GM12878 (cell line): ENCODE data around the gene TRAPPC12. TPM values are rescaled to one million over a fixed set of nuclear protein-coding genes. Genes with fewer than 3 reads are reported as not detected.

ENCODE experiments used
- ATAC-seq: fragments of 200-7000 bp; cut with Tn5 transposase; 3 replicates; pipeline ENCODE4 v1.9.1; 2020; ENCODE audit warnings: mild to moderate bottlenecking, moderate library complexity
- BruUV-seq: library from RNA; stranded (reverse); fragments of 400-500 nt; replicated peaks from 2 replicates; lab custom pipeline; 2021; lab: Mats Ljungman, UMichigan
- CTCF ChIA-PET: fragments of 300-600 bp; sonication (Branson Sonifier 250); formaldehyde crosslinking; extraction: SDS; loops from one replicate; lab custom pipeline; 2021; ENCODE audit warnings: inconsistent platforms; lab: Yijun Ruan, JAX
- POLR2A ChIA-PET: fragments of 350-600 bp; formaldehyde crosslinking; extraction: SDS; loops from one replicate; lab custom pipeline; 2021; ENCODE audit warnings: inconsistent platforms; lab: Charles Lee
- RAD21 ChIA-PET: fragments of 300-600 bp; sonication (Branson Sonifier 250); formaldehyde crosslinking; loops from one replicate; lab custom pipeline; 2023; ENCODE audit warnings: antibody characterized with exemption; ENCODE audit not compliant: unreplicated experiment; lab: Charles Lee
- SMC1A ChIA-PET: fragments of 300-600 bp; sonication (Branson Sonifier 250); formaldehyde crosslinking; loops from one replicate; lab custom pipeline; 2023; ENCODE audit not compliant: unreplicated experiment, uncharacterized antibody; lab: Charles Lee
- DNase-seq: peaks from one replicate; pipeline ENCODE4 v3.0.0-alpha.2; 2011; ENCODE audit warnings: low read depth, low spot score
- FAIRE-seq: peaks from 3 replicates; lab custom pipeline; 2011; peaks lifted over from hg19 to GRCh38; lab: Jason Lieb, UNC
- H2AFZ ChIP-seq: 2 replicates; pipeline ENCODE4 v1.6.0; 2011; ENCODE audit warnings: low read depth, low read length, control low read depth; ENCODE audit not compliant: control insufficient read depth
- H3K27ac ChIP-seq: 2 replicates; pipeline ENCODE4 v1.5.1; 2011; ENCODE audit warnings: control low read depth; ENCODE audit not compliant: control insufficient read depth, insufficient read depth
- H3K27me3 ChIP-seq, 2 experiments: replicated peaks in 1 of 2; 2 replicates each; pipeline versions ENCODE4 v1.6.0 to v1.6.1; 2011; ENCODE audit warnings: low read length in 1 of 2; ENCODE audit not compliant: control insufficient read depth in 2 of 2, insufficient read depth in 2 of 2
- H3K36me3 ChIP-seq, 2 experiments: 2 replicates each; pipeline ENCODE4 v1.5.1; 2011; ENCODE audit warnings: low read length in 1 of 2; ENCODE audit not compliant: control insufficient read depth in 2 of 2, insufficient read depth in 2 of 2
- H3K4me1 ChIP-seq: 2 replicates; pipeline ENCODE4 v1.6.1; 2011; ENCODE audit warnings: mild to moderate bottlenecking, low read length, moderate library complexity, mixed read lengths; ENCODE audit not compliant: control insufficient read depth, insufficient read depth
- H3K4me2 ChIP-seq: 2 replicates; pipeline ENCODE4 v1.6.0; 2011; ENCODE audit warnings: control low read depth; ENCODE audit not compliant: control insufficient read depth, insufficient read depth
- H3K4me3 ChIP-seq: fragments of 200-600 bp; sonication (generic); 2 replicates; pipeline ENCODE4 v1.5.1; 2016
- H3K79me2 ChIP-seq: 2 replicates; pipeline ENCODE4 v1.6.0; 2011; ENCODE audit warnings: low read length; ENCODE audit not compliant: control insufficient read depth, insufficient read depth
- H3K9ac ChIP-seq: 2 replicates; pipeline ENCODE4 v1.8.0; 2011; ENCODE audit warnings: low read length, control low read depth, mixed read lengths; ENCODE audit not compliant: control insufficient read depth, insufficient read depth
- H3K9me3 ChIP-seq: replicated peaks from 3 replicates; pipeline ENCODE4 v1.5.1; 2011; ENCODE audit warnings: mild to moderate bottlenecking, low read length; ENCODE audit not compliant: control insufficient read depth, insufficient read depth
- H4K20me1 ChIP-seq: 2 replicates; pipeline ENCODE4 v1.6.0; 2011; ENCODE audit not compliant: control insufficient read depth, insufficient read depth
- ATF2 ChIP-seq: IDR thresholded peaks from 2 replicates; pipeline ENCODE4 v1.6.1; 2012; ENCODE audit warnings: low read length, inconsistent platforms
- CBFB ChIP-seq: IDR thresholded peaks from 2 replicates; pipeline ENCODE4 v1.6.1; 2016; ENCODE audit warnings: antibody characterized with exemption, low read depth
- EZH2 ChIP-seq: IDR thresholded peaks from 2 replicates; pipeline ENCODE4 v1.6.1; 2012; ENCODE audit warnings: low read depth, mild to moderate bottlenecking, control low read depth, inconsistent platforms, low read length, borderline replicate concordance; ENCODE audit not compliant: control insufficient read depth
- LARP7 ChIP-seq: fragments of 450-650 bp; IDR thresholded peaks from 2 replicates; pipeline ENCODE4 v1.6.1; 2017; ENCODE audit warnings: mild to moderate bottlenecking
- MTA2 ChIP-seq: fragments of 450-650 bp; IDR thresholded peaks from 2 replicates; pipeline ENCODE4 v1.6.1; 2016; ENCODE audit warnings: low read depth, mild to moderate bottlenecking, moderate library complexity
- NFIC ChIP-seq: IDR thresholded peaks from 2 replicates; pipeline ENCODE4 v1.6.1; 2012; ENCODE audit warnings: low read depth, mild to moderate bottlenecking, inconsistent platforms, low read length, moderate library complexity
- NFYA ChIP-seq: IDR thresholded peaks from 2 replicates; pipeline ENCODE4 v1.6.1; 2011; ENCODE audit warnings: low read depth, mild to moderate bottlenecking, low read length, improper control_type of control experiment, borderline replicate concordance
- NR2C1 ChIP-seq: fragments of 450-650 bp; IDR thresholded peaks from 2 replicates; pipeline ENCODE4 v1.6.1; 2017; ENCODE audit warnings: antibody characterized with exemption, mild to moderate bottlenecking, moderate library complexity
- RB1 ChIP-seq: fragments of 450-650 bp; formaldehyde crosslinking; IDR thresholded peaks from 2 replicates; pipeline ENCODE4 v1.6.1; 2017; ENCODE audit warnings: mild to moderate bottlenecking, borderline replicate concordance
- ZBTB33 ChIP-seq: fragments of 450-650 bp; IDR thresholded peaks from 2 replicates; pipeline ENCODE4 v1.6.1; 2017; ENCODE audit warnings: mild to moderate bottlenecking
- ZNF384 ChIP-seq: IDR thresholded peaks from 2 replicates; pipeline ENCODE4 v1.6.1; 2012; ENCODE audit warnings: low read depth, mild to moderate bottlenecking, low read length, improper control_type of control experiment, borderline replicate concordance
- ZNF622 ChIP-seq: fragments of 450-650 bp; IDR thresholded peaks from 2 replicates; pipeline ENCODE4 v1.6.1; 2017; ENCODE audit warnings: mild to moderate bottlenecking, inconsistent platforms
- ZNF687 ChIP-seq: fragments of 450-650 bp; IDR thresholded peaks from 2 replicates; pipeline ENCODE4 v1.6.1; 2017; ENCODE audit warnings: mild to moderate bottlenecking, moderate library complexity
- WGBS: methylation state at CpG from one replicate; pipeline ENCODE4 v1.1.6; 2016; ENCODE audit warnings: low lambda C conversion rate; ENCODE audit not compliant: insufficient replicate concordance, insufficient coverage; ENCODE audit errors: missing lambda C conversion rate; 5-methylcytosine and 5-hydroxymethylcytosine counted together
- in situ Hi-C: fragments of 300-500 bp; cut with MboI; formaldehyde crosslinking; loops from 9 replicates; pipeline ENCODE4 v1.14.3; 2018; ENCODE audit warnings: mixed read lengths
- intact Hi-C: fragments of 100-400 bp; cut with micrococcal nuclease; formaldehyde crosslinking; loops from one replicate; pipeline ENCODE4 v1.14.2; 2022; ENCODE audit not compliant: unreplicated experiment
- polyA plus RNA-seq, 11 experiments: library from polyadenylated mRNA; depleted of rRNA in 4 of 11; unstranded in 6 of 11; stranded (reverse) in 5 of 11; fragments of >200 nt; fragmentation: Nextera tagmentation in 4 of 11; fragmentation: Illumina TruSeq in 1 of 11; extraction: Ambion mirVana in 4 of 11; extraction: Trizol in 1 of 11; gene quantifications; 1 replicate in 1 of 11; 2 replicates in 10 of 11; pipeline versions ENCODE4 v1.2.1 to v1.2.3, GENCODE V29; 2011 to 2016; ENCODE audit warnings: inconsistent platforms in 2 of 11, missing spikeins in 2 of 11, low read depth in 1 of 11
- total RNA-seq, 4 experiments: library from RNA; depleted of rRNA in 3 of 4; stranded (reverse); fragments of >200 nt in 3 of 4; fragmentation: Illumina TruSeq in 1 of 4; extraction: Trizol in 1 of 4; gene quantifications; 2 replicates each; pipeline versions ENCODE4 v1.2.1 to v1.2.3, GENCODE V29; 2013 to 2021

TRAPPC12 gene
- total and polyA plus RNA-seq, 10 of the 15 experiments (the other 5 are each of a cell fraction or from before 2014, with no cell fraction given) = 8.6 to 77.1 (median 37.4) TPM

GRCh38 chr2:3472296-3472695, 92.8 kb downstream of the TRAPPC12 start (continued):
- TF ChIP-seq MTA2 = no peak
- no peak for TF ChIP-seq EZH2
- TF ChIP-seq ZBTB33 = no peak
- no peak for TF ChIP-seq CBFB
- no peak for TF ChIP-seq RB1
- no peak for TF ChIP-seq NFIC
- no peak for TF ChIP-seq LARP7
- TF ChIP-seq NFYA = no peak
- no peak for TF ChIP-seq NR2C1
- no peak for TF ChIP-seq ZNF384
- TF ChIP-seq, all 136 proteins: peak for 0

GRCh38 chr2:3472966-3473365, 93.5 kb downstream of the TRAPPC12 start:
- Histone ChIP-seq H3K79me2 (no peaks in the 10 kb centered on the region), H3K4me2 (no peak overlapping the region), H3K27ac (no peak overlapping the region), H3K36me3 (no peaks in the 10 kb centered on the region; a peak in 1 of 4 replicates), H4K20me1 (no peaks in the 10 kb centered on the region), H3K9me3 (no peaks in the 10 kb centered on the region), H3K4me1 (no peaks in the 10 kb centered on the region), H3K4me3 (no peak overlapping the region), H3K27me3 (no peaks in the 10 kb centered on the region), H3K9ac (no peak overlapping the region), H2AFZ (no peak overlapping the region)
- in situ Hi-C loops = loop anchor here (25.0 kb wide), 1 partner anchor 1361 kb away; no protein-coding TSS in a partner anchor
- WGBS = 85% methylated on average over 9 of the region's 10 CpGs
- CTCF ChIA-PET = interaction anchor here (0.7 to 1.9 kb wide), 3 partner anchors 11 to 84 kb away, joined by 3 to 6 read pairs (median 5); no protein-coding TSS in a partner anchor
- POLR2A ChIA-PET = interaction anchor here (0.7 kb wide), 1 partner anchor 24 kb away, joined by 3 read pairs; no protein-coding TSS in a partner anchor
- FAIRE-seq (no peak), ATAC-seq (no peak), DNase-seq (no peak)
- SMC1A ChIA-PET = no interaction called here
- intact Hi-C loops = no loop called here
- no TSS peak for BruUV-seq
- RAD21 ChIA-PET = no interaction called here
- TF ChIP-seq ZNF687 (no peak), ZNF622 (no peak), ATF2 (no peak)
